Testis (tissue), 3 donors: ENCODE results near the gene COIL. TPM values are rescaled to one million over a fixed set of nuclear protein-coding genes. Genes with fewer than 3 reads are reported as not detected.

ENCODE experiments used
- DNase-seq: peaks from one replicate; pipeline ENCODE4 v3.0.0-alpha.2; 2019
- H3K27ac ChIP-seq, 2 donors: fragments of 200-600 bp; sonication (generic); one replicate each; pipeline ENCODE4 v1.5.1; 2019
- H3K27me3 ChIP-seq: fragments of 200-600 bp; sonication (generic); one replicate; pipeline ENCODE4 v1.5.1; 2019
- H3K36me3 ChIP-seq: fragments of 200-600 bp; sonication (generic); one replicate; pipeline ENCODE4 v1.5.1; 2017; ENCODE audit warnings: low read depth; ENCODE audit errors: missing control alignments
- H3K4me1 ChIP-seq: fragments of 200-600 bp; sonication (generic); one replicate; pipeline ENCODE4 v1.5.1; 2019
- H3K4me3 ChIP-seq, 2 donors: fragments of 200-600 bp; sonication (generic); one replicate each; pipeline ENCODE4 v1.5.1; 2017 to 2019
- H3K9me3 ChIP-seq: fragments of 200-600 bp; sonication (generic); one replicate; pipeline ENCODE4 v1.5.1; 2017
- CTCF ChIP-seq, 3 experiments: fragments of 450-650 bp in 2 of 3; fragments of 200-600 bp in 1 of 3; sonication (generic) in 1 of 3; IDR thresholded peaks; one replicate each; pipeline ENCODE4 v1.5.1; 2016 to 2019; ENCODE audit warnings: antibody characterized with exemption in 3 of 3, mild to moderate bottlenecking in 2 of 3, moderate library complexity in 1 of 3
- POLR2A ChIP-seq: fragments of 450-650 bp; IDR thresholded peaks from one replicate; pipeline ENCODE4 v1.6.1; 2017; ENCODE audit warnings: antibody characterized with exemption, mild to moderate bottlenecking, moderate library complexity
- WGBS, 2 donors: methylation state at CpG; one replicate each; pipeline ENCODE4 v1.1.5; 2018; 5-methylcytosine and 5-hydroxymethylcytosine counted together
- intact Hi-C: fragments of 100-400 bp; cut with DNase I; formaldehyde crosslinking; loops from one replicate; pipeline ENCODE4 v1.15.1; 2023; ENCODE audit warnings: low total_unique reads
- polyA plus RNA-seq: library from polyadenylated mRNA; stranded (reverse); fragments of 350-450 nt; fragmentation: Illumina TruSeq; extraction: RNeasy Lipid Tissue Mini Kit (QIAGEN cat#74804); gene quantifications from one replicate; pipeline ENCODE4 v1.2.3, GENCODE V29; 2014; ENCODE audit warnings: low read depth, low replicate concordance; ENCODE audit not compliant: insufficient read depth
- total RNA-seq, 2 donors: library from RNA; depleted of rRNA; stranded (reverse); fragments of >200 nt; gene quantifications; one replicate each; pipeline ENCODE4 v1.2.3, GENCODE V29; 2016

The COIL gene
- total and polyA plus RNA-seq, 3 donors from 2014 or later = 48.4 to 214 (median 87.6) TPM

DNA sequence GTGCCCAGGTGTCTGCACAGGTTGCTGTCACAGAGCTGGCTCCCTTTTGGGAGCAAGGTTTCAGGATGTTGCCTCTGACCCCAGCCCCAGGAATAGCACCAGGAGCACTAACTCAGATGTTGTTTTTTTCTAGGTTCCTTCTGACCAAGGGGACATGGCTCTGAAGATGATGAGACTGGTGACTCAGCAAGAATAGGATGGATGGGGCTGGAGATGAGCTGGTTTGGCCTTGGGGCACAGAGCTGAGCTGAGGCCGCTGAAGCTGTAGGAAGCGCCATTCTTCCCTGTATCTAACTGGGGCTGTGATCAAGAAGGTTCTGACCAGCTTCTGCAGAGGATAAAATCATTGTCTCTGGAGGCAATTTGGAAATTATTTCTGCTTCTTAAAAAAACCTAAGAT lies 45.2 kb upstream of the COIL start:
- Histone ChIP-seq H3K4me1 (no peaks in the 10 kb centered on the region), H3K27ac (no peak overlapping the region), H3K36me3 (no peaks in the 10 kb centered on the region), H3K27me3 (no peaks in the 10 kb centered on the region), H3K9me3 (no peaks in the 10 kb centered on the region), H3K4me3 (no peak overlapping the region)
- 94 to 96% methylated on average over 2 of the region's 2 CpGs for WGBS, 2 donors
- TF ChIP-seq POLR2A (no peak), CTCF (IDR thresholded peaks at IDR 0.05) (no peak)
- DNase-seq = no peak
- intact Hi-C loops = no loop called here

DNA sequence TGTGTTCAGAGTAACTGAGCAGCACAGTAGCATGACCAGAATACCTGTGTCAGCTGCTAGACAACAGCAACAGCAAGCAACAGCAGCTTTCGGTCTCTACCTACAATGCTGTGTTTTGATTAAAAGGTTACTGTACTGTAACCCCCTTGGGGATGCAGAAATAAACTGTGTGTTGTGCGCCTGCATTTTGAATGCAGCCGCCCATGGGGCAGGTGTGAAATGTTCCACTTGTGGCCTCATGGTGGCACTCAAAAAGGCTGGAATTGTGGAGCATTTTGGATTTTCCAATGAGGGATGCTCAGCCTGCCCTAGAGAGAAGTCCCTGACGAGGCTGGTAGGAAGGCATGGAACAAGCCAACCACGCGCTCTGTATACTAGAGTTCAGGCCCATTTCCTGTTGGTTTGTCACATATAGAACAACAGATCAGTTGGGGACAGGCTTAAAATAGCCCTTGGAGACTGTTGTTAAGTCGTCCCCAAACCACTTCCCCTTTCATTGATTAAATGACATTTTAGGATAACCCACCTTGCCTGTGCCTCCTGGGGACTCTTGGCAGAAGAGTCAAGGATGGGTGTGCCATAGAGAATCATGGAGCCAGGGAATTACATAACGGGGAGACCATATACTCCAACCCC lies 44.2 kb upstream of the COIL start:
- H3K4me1 ChIP-seq = no peaks in the 10 kb centered on the region
- intact Hi-C loops = no loop called here
- no peaks in the 10 kb centered on the region for H3K9me3 ChIP-seq
- H3K4me3 ChIP-seq = no peak overlapping the region
- no peak for TF ChIP-seq CTCF (IDR thresholded peaks at IDR 0.05)
- no peak for TF ChIP-seq POLR2A
- H3K36me3 ChIP-seq = no peaks in the 10 kb centered on the region
- WGBS, 2 donors = 87 to 96% methylated on average over 7 to 8 of the region's 8 CpGs
- H3K27ac ChIP-seq = no peak overlapping the region
- H3K27me3 ChIP-seq = no peaks in the 10 kb centered on the region
- DNase-seq = no peak

DNA sequence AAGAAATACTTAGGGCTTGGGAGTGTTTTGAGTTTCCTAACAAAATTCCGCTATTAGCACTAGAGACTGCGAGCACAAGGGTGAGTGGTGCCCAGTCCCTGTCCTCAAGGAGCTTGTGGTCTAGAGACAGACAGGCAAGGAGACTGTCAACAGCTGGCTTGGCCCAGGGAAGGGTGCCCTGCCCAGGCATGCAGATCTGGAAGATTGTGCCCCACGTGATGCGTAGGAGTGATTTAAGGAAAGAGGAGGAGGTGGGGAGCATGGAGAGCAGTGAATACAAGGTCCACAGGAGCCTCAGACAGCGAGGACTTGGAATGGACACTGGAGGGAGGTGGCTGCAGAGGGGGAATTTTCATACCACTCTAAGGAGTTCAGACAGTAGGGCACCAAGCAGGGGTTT lies 42.1 kb upstream of the COIL start:
- DNase-seq = no peak
- WGBS, 2 donors = 84 to 93% methylated on average over 5 of the region's 5 CpGs
- no peaks in the 10 kb centered on the region for H3K36me3 ChIP-seq
- H3K27ac ChIP-seq = no peak overlapping the region
- no peaks in the 10 kb centered on the region for H3K27me3 ChIP-seq
- H3K4me3 ChIP-seq = no peak overlapping the region
- TF ChIP-seq CTCF (IDR thresholded peaks at IDR 0.05) (no peak), POLR2A (no peak)
- intact Hi-C loops = no loop called here
- H3K9me3 ChIP-seq = no peaks in the 10 kb centered on the region
- H3K4me1 ChIP-seq = no peaks in the 10 kb centered on the region

DNA sequence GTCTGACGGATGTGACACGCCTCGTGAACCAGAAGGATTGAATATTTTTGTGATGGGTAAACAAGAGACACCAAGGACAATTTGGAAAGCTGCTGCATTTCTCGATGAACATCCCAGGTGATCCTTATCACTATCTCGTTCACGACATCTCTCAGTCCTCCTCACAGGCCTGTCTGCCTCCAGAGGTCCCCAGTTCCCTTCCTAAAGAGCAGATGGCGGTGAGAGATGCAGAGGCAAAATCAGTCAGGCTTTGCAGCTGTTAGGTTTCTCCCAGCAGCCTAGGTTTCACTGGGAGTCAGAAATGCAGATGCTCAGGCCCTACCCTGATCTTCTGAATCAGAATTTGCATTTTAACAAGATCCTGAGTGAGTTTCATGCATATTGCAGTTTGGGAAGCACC lies 40.7 kb upstream of the COIL start:
- H3K27ac ChIP-seq = no peak overlapping the region
- no peak for DNase-seq
- no peaks in the 10 kb centered on the region for H3K9me3 ChIP-seq
- no peak overlapping the region for H3K4me3 ChIP-seq
- TF ChIP-seq POLR2A (no peak), CTCF (IDR thresholded peaks at IDR 0.05) (no peak)
- intact Hi-C loops = no loop called here
- H3K4me1 ChIP-seq = no peaks in the 10 kb centered on the region
- H3K27me3 ChIP-seq = no peaks in the 10 kb centered on the region
- 87 to 91% methylated on average over 7 of the region's 7 CpGs for WGBS, 2 donors
- H3K36me3 ChIP-seq = no peaks in the 10 kb centered on the region

DNA sequence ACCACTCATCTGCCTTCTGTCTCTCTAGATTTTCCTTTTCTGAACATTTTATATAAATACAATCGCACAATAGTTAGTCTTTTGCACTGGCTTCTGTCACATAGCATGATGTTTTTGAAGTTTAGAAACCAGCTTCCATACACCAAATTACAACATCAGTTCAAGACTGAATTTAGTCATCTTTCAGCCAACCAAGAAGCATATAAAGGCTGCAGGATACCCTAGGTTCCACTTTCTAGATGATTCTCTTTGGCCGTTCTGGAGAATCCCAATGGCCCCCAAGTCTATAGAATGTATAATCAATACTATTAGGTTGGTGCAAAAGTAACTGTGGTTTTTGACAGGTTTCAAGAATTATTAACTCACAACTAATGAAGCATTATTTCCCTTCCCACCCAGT lies 36.5 kb upstream of the COIL start:
- no peaks in the 10 kb centered on the region for H3K36me3 ChIP-seq
- H3K9me3 ChIP-seq = no peaks in the 10 kb centered on the region
- no peaks in the 10 kb centered on the region for H3K27me3 ChIP-seq
- intact Hi-C loops = no loop called here
- WGBS, 2 donors = 83 to 94% methylated on average over 2 of the region's 2 CpGs
- H3K4me1 ChIP-seq = no peaks in the 10 kb centered on the region
- no peak overlapping the region for H3K4me3 ChIP-seq
- DNase-seq = no peak
- TF ChIP-seq POLR2A (no peak), CTCF (IDR thresholded peaks at IDR 0.05) (no peak)
- H3K27ac ChIP-seq = no peak overlapping the region
